GM12878 (cell line): ENCODE measurements around the gene NDUFA12. TPM values are rescaled to one million over a fixed set of nuclear protein-coding genes. Genes with fewer than 3 reads are reported as not detected.
A peak's percentile ranks its signal among the peaks of the same experiment; 100 is the strongest.

ENCODE experiments used
- ATAC-seq: fragments of 200-7000 bp; cut with Tn5 transposase; 3 replicates; pipeline ENCODE4 v1.9.1; 2020; ENCODE audit warnings: mild to moderate bottlenecking, moderate library complexity
- BruUV-seq: library from RNA; stranded (reverse); fragments of 400-500 nt; replicated peaks from 2 replicates; lab custom pipeline; 2021; lab: Mats Ljungman, UMichigan
- CTCF ChIA-PET: fragments of 300-600 bp; sonication (Branson Sonifier 250); formaldehyde crosslinking; extraction: SDS; loops from one replicate; lab custom pipeline; 2021; ENCODE audit warnings: inconsistent platforms; lab: Yijun Ruan, JAX
- POLR2A ChIA-PET: fragments of 350-600 bp; formaldehyde crosslinking; extraction: SDS; loops from one replicate; lab custom pipeline; 2021; ENCODE audit warnings: inconsistent platforms; lab: Charles Lee
- RAD21 ChIA-PET: fragments of 300-600 bp; sonication (Branson Sonifier 250); formaldehyde crosslinking; loops from one replicate; lab custom pipeline; 2023; ENCODE audit warnings: antibody characterized with exemption; ENCODE audit not compliant: unreplicated experiment; lab: Charles Lee
- SMC1A ChIA-PET: fragments of 300-600 bp; sonication (Branson Sonifier 250); formaldehyde crosslinking; loops from one replicate; lab custom pipeline; 2023; ENCODE audit not compliant: unreplicated experiment, uncharacterized antibody; lab: Charles Lee
- DNase-seq: peaks from one replicate; pipeline ENCODE4 v3.0.0-alpha.2; 2011; ENCODE audit warnings: low read depth, low spot score
- FAIRE-seq: peaks from 3 replicates; lab custom pipeline; 2011; peaks lifted over from hg19 to GRCh38; lab: Jason Lieb, UNC
- H2AFZ ChIP-seq: 2 replicates; pipeline ENCODE4 v1.6.0; 2011; ENCODE audit warnings: low read depth, low read length, control low read depth; ENCODE audit not compliant: control insufficient read depth
- H3K27ac ChIP-seq: 2 replicates; pipeline ENCODE4 v1.5.1; 2011; ENCODE audit warnings: control low read depth; ENCODE audit not compliant: control insufficient read depth, insufficient read depth
- H3K27me3 ChIP-seq, 2 experiments: replicated peaks in 1 of 2; 2 replicates each; pipeline versions ENCODE4 v1.6.0 to v1.6.1; 2011; ENCODE audit warnings: low read length in 1 of 2; ENCODE audit not compliant: control insufficient read depth in 2 of 2, insufficient read depth in 2 of 2
- H3K36me3 ChIP-seq, 2 experiments: 2 replicates each; pipeline ENCODE4 v1.5.1; 2011; ENCODE audit warnings: low read length in 1 of 2; ENCODE audit not compliant: control insufficient read depth in 2 of 2, insufficient read depth in 2 of 2
- H3K4me1 ChIP-seq: 2 replicates; pipeline ENCODE4 v1.6.1; 2011; ENCODE audit warnings: mild to moderate bottlenecking, low read length, moderate library complexity, mixed read lengths; ENCODE audit not compliant: control insufficient read depth, insufficient read depth
- H3K4me2 ChIP-seq: 2 replicates; pipeline ENCODE4 v1.6.0; 2011; ENCODE audit warnings: control low read depth; ENCODE audit not compliant: control insufficient read depth, insufficient read depth
- H3K4me3 ChIP-seq: fragments of 200-600 bp; sonication (generic); 2 replicates; pipeline ENCODE4 v1.5.1; 2016
- H3K79me2 ChIP-seq: 2 replicates; pipeline ENCODE4 v1.6.0; 2011; ENCODE audit warnings: low read length; ENCODE audit not compliant: control insufficient read depth, insufficient read depth
- H3K9ac ChIP-seq: 2 replicates; pipeline ENCODE4 v1.8.0; 2011; ENCODE audit warnings: low read length, control low read depth, mixed read lengths; ENCODE audit not compliant: control insufficient read depth, insufficient read depth
- H3K9me3 ChIP-seq: replicated peaks from 3 replicates; pipeline ENCODE4 v1.5.1; 2011; ENCODE audit warnings: mild to moderate bottlenecking, low read length; ENCODE audit not compliant: control insufficient read depth, insufficient read depth
- H4K20me1 ChIP-seq: 2 replicates; pipeline ENCODE4 v1.6.0; 2011; ENCODE audit not compliant: control insufficient read depth, insufficient read depth
- FOXK2 ChIP-seq: fragments of 450-650 bp; IDR thresholded peaks from 2 replicates; pipeline ENCODE4 v1.6.1; 2017; ENCODE audit warnings: mild to moderate bottlenecking, moderate library complexity
- NR2C2 ChIP-seq: IDR thresholded peaks from 2 replicates; pipeline ENCODE4 v1.6.1; 2011; ENCODE audit warnings: borderline replicate concordance, low read depth; ENCODE audit not compliant: control insufficient read depth, insufficient read length
- RAD51 ChIP-seq: fragments of 450-650 bp; IDR thresholded peaks from 2 replicates; pipeline ENCODE4 v1.6.1; 2016; ENCODE audit warnings: moderate library complexity, mild to moderate bottlenecking, inconsistent platforms
- RCOR1 ChIP-seq: conservative IDR thresholded peaks from 2 replicates; pipeline ENCODE4 v1.6.1; 2012; ENCODE audit warnings: low read depth, low read length, improper control_type of control experiment
- RUNX3 ChIP-seq: IDR thresholded peaks from 2 replicates; pipeline ENCODE4 v1.6.1; 2012; ENCODE audit warnings: low read length, inconsistent platforms
- TCF7 ChIP-seq: IDR thresholded peaks from 2 replicates; pipeline ENCODE4 v1.6.1; 2014; ENCODE audit warnings: antibody characterized with exemption, borderline replicate concordance
- in situ Hi-C: fragments of 300-500 bp; cut with MboI; formaldehyde crosslinking; loops from 9 replicates; pipeline ENCODE4 v1.14.3; 2018; ENCODE audit warnings: mixed read lengths
- intact Hi-C: fragments of 100-400 bp; cut with micrococcal nuclease; formaldehyde crosslinking; loops from one replicate; pipeline ENCODE4 v1.14.2; 2022; ENCODE audit not compliant: unreplicated experiment
- polyA plus RNA-seq, 11 experiments: library from polyadenylated mRNA; depleted of rRNA in 4 of 11; unstranded in 6 of 11; stranded (reverse) in 5 of 11; fragments of >200 nt; fragmentation: Nextera tagmentation in 4 of 11; fragmentation: Illumina TruSeq in 1 of 11; extraction: Ambion mirVana in 4 of 11; extraction: Trizol in 1 of 11; gene quantifications; 1 replicate in 1 of 11; 2 replicates in 10 of 11; pipeline versions ENCODE4 v1.2.1 to v1.2.3, GENCODE V29; 2011 to 2016; ENCODE audit warnings: inconsistent platforms in 2 of 11, missing spikeins in 2 of 11, low read depth in 1 of 11
- total RNA-seq, 4 experiments: library from RNA; depleted of rRNA in 3 of 4; stranded (reverse); fragments of >200 nt in 3 of 4; fragmentation: Illumina TruSeq in 1 of 4; extraction: Trizol in 1 of 4; gene quantifications; 2 replicates each; pipeline versions ENCODE4 v1.2.1 to v1.2.3, GENCODE V29; 2013 to 2021
- TF ChIP-seq, protein P1 (sequence below): fragments of 450-650 bp; IDR thresholded peaks from 2 replicates; pipeline ENCODE4 v1.6.1; 2014; ENCODE audit warnings: mild to moderate bottlenecking
- TF ChIP-seq, protein P2 (sequence below): IDR thresholded peaks from 2 replicates; pipeline ENCODE4 v1.6.1; 2012; ENCODE audit warnings: low read length, inconsistent platforms

The NDUFA12 gene
- total and polyA plus RNA-seq, 10 of the 15 experiments (the other 5 are each of a cell fraction or from before 2014, with no cell fraction given), result 141 to 1,021 (median 295) TPM

DNA sequence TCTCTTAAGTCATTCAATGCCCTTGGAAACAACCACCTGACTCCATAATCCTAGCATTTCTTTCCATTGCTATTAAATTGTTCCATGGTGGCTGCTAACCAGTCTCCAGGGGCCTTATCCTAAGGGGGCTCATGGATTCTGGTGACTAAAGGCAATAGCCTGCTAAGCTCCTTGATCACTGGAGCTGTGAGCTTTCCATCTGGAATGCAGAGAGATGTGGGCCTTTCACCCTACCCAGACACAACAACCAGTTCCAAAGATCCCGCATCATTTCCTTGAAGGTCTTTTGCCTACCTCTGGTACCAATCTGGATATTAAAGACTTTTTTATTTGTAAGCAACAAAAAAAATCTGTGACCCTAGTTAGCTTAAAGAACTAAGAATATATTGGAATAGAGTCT is 32.9 kb downstream of the NDUFA12 start (continued):
- TF ChIP-seq, protein P1, sequence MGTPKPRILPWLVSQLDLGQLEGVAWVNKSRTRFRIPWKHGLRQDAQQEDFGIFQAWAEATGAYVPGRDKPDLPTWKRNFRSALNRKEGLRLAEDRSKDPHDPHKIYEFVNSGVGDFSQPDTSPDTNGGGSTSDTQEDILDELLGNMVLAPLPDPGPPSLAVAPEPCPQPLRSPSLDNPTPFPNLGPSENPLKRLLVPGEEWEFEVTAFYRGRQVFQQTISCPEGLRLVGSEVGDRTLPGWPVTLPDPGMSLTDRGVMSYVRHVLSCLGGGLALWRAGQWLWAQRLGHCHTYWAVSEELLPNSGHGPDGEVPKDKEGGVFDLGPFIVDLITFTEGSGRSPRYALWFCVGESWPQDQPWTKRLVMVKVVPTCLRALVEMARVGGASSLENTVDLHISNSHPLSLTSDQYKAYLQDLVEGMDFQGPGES, result no peak
- no peak for TF ChIP-seq FOXK2
- no peak for TF ChIP-seq TCF7
- TF ChIP-seq, protein P2, sequence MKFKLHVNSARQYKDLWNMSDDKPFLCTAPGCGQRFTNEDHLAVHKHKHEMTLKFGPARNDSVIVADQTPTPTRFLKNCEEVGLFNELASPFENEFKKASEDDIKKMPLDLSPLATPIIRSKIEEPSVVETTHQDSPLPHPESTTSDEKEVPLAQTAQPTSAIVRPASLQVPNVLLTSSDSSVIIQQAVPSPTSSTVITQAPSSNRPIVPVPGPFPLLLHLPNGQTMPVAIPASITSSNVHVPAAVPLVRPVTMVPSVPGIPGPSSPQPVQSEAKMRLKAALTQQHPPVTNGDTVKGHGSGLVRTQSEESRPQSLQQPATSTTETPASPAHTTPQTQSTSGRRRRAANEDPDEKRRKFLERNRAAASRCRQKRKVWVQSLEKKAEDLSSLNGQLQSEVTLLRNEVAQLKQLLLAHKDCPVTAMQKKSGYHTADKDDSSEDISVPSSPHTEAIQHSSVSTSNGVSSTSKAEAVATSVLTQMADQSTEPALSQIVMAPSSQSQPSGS, result no peak
- no peak for TF ChIP-seq RCOR1

DNA sequence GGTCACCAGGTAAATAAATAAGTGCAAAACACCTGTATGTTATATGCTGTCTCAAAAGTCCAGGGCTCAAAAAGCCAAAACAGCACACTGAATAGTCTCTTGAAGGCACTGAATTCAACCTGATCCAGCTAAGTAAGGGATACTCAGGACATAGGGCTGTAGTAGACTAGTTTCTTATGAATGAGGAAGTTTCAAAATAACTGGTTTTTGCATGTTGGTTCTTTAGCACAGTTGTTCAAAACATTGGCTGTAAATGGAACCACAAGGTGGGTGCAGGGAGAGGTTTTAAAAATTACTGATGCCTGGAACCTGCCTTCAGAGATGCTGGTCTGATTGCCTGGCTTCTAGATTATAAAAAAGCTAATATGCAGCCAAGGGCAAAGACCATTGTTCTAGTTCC is 34.1 kb downstream of the NDUFA12 start:
- FAIRE-seq (no peak), ATAC-seq (peak; percentile 49; the same call in 2 of the 3 replicates), DNase-seq (no peak)
- Histone ChIP-seq H3K36me3 (peaks cover 3 to 5% of the 10 kb centered on the region in 2 experiments), H2AFZ (no peak overlapping the region), H3K9me3 (no peaks in the 10 kb centered on the region), H3K4me2 (0 out of 2 replicates have a peak overlapping the region, but pooled peaks have one; percentile 3), H3K27ac (no peak overlapping the region), H3K4me3 (no peak overlapping the region), H3K79me2 (no peaks in the 10 kb centered on the region), H4K20me1 (no peaks in the 10 kb centered on the region), H3K9ac (no peak overlapping the region), H3K4me1 (peaks cover 4% of the 10 kb centered on the region; the same call in 1 of the 2 replicates), H3K27me3 (no peaks in the 10 kb centered on the region)
- in situ Hi-C loops, result no loop called here
- intact Hi-C loops, result no loop called here
- BruUV-seq, result no TSS peak
- ChIA-PET CTCF (no interaction called here), SMC1A (interaction anchor here (0.9 to 2.8 kb wide), 3 partner anchors 52 to 94 kb away, joined by 3 to 9 read pairs (median 5); no protein-coding TSS in a partner anchor), POLR2A (no interaction called here), RAD21 (interaction anchor here (0.8 kb wide), 1 partner anchor 35 kb away, joined by 3 read pairs; no protein-coding TSS in a partner anchor)
- TF ChIP-seq RUNX3 (peak; percentile 41; the same call in 1 of the 2 replicates), NR2C2 (no peak), RAD51 (no peak)
